ENCODE data around the gene SLC7A9.
"Not testable (repeated sequence)": the region's sequence is repeated elsewhere in the genome, so short reads cannot be mapped to it uniquely, and the experiment has no call there.

SLC7A9 gene

GRCh38 chr19:32862741-32863140 lies 6.8 kb downstream of the SLC7A9 start:
- no peak for DNase-seq

GRCh38 chr19:32862173-32862572 lies 7.4 kb downstream of the SLC7A9 start:
- no peak for DNase-seq

- no peak for DNase-seq
Measured at GRCh38 chr19:32861596-32861995, 8.0 kb downstream of the SLC7A9 start.

- no peak for DNase-seq
Measured at GRCh38 chr19:32859591-32859990, 10.0 kb downstream of the SLC7A9 start.

- no peak for DNase-seq
Measured at GRCh38 chr19:32858559-32858958, 11.0 kb downstream of the SLC7A9 start.

- no peak for DNase-seq
Measured at GRCh38 chr19:32858155-32858554, 11.4 kb downstream of the SLC7A9 start.

- DNase-seq, result no peak
Measured at GRCh38 chr19:32857584-32857983, 12.0 kb downstream of the SLC7A9 start.

GRCh38 chr19:32856818-32857217 lies 12.7 kb downstream of the SLC7A9 start:
- not testable (repeated sequence) for DNase-seq

- DNase-seq, result no peak
Measured at GRCh38 chr19:32852216-32852615, 17.4 kb downstream of the SLC7A9 start.

- DNase-seq, result not testable (repeated sequence)
Measured at GRCh38 chr19:32848035-32848434, 21.5 kb downstream of the SLC7A9 start.

GRCh38 chr19:32843716-32844245 lies 25.8 kb downstream of the SLC7A9 start:
- DNase-seq, result no peak

- no peak for DNase-seq
Measured at GRCh38 chr19:32842061-32842460, 27.5 kb downstream of the SLC7A9 start.

GRCh38 chr19:32837531-32837930 lies 32.0 kb downstream of the SLC7A9 start:
- no peak for DNase-seq

GRCh38 chr19:32833388-32833787 lies 36.2 kb downstream of the SLC7A9 start:
- not testable (repeated sequence) for DNase-seq

GRCh38 chr19:32832825-32833224 lies 36.7 kb downstream of the SLC7A9 start:
- not testable (repeated sequence) for DNase-seq

GRCh38 chr19:32832094-32832493 lies 37.5 kb downstream of the SLC7A9 start:
- not testable (repeated sequence) for DNase-seq

- no peak for DNase-seq
Measured at GRCh38 chr19:32831611-32832010, 38.0 kb downstream of the SLC7A9 start.

GRCh38 chr19:32830231-32831014 lies 39.1 kb downstream of the SLC7A9 start:
- no peak for DNase-seq

- no peak for DNase-seq
Measured at GRCh38 chr19:32829345-32829896, 40.1 kb downstream of the SLC7A9 start.

- DNase-seq, result no peak
Measured at GRCh38 chr19:32828643-32829344, 40.8 kb downstream of the SLC7A9 start.

- DNase-seq, result no peak
Measured at GRCh38 chr19:32828139-32828538, 41.4 kb downstream of the SLC7A9 start.

- DNase-seq, result no peak
Measured at GRCh38 chr19:32824916-32825608, 44.5 kb downstream of the SLC7A9 start.

- no peak for DNase-seq
Measured at GRCh38 chr19:32824191-32824751, 45.3 kb downstream of the SLC7A9 start.
